Fibroblast of the aortic adventitia (primary cell): ENCODE data around the gene HTT. TPM values are rescaled to one million over a fixed set of nuclear protein-coding genes. Genes with fewer than 3 reads are reported as not detected.

ENCODE experiments used
- DNase-seq: peaks from one replicate; pipeline ENCODE4 v3.0.0-alpha.2; 2010; ENCODE audit warnings: low read depth
- H3K4me3 ChIP-seq: 2 replicates; pipeline ENCODE4 v1.5.1; 2011; ENCODE audit warnings: low read depth, mild to moderate bottlenecking, control low read depth, low read length, moderate library complexity
- CTCF ChIP-seq: IDR thresholded peaks from 2 replicates; pipeline ENCODE4 v1.5.1; 2011; ENCODE audit warnings: mild to moderate bottlenecking, low read length, control low read depth, inconsistent platforms; ENCODE audit not compliant: insufficient read depth
- total RNA-seq: library from RNA; depleted of rRNA; stranded (reverse); fragments of >200 nt; gene quantifications from 2 replicates; pipeline ENCODE4 v1.2.3, GENCODE V29; 2012; ENCODE audit warnings: low replicate concordance

HTT gene
- total RNA-seq, 1 donor: 49.9 TPM

- no peak for DNase-seq
- no peak for TF ChIP-seq CTCF
- H3K4me3 ChIP-seq: no peak overlapping the region
Observed at GRCh38 chr4:3234171-3235029, 159.9 kb downstream of the HTT start.

GRCh38 chr4:3235030-3235345, 160.5 kb downstream of the HTT start:
- no peak for TF ChIP-seq CTCF
- DNase-seq: no peak
- no peak overlapping the region for H3K4me3 ChIP-seq

GRCh38 chr4:3235581-3235980, 161.1 kb downstream of the HTT start:
- no peak for TF ChIP-seq CTCF
- no peak for DNase-seq
- H3K4me3 ChIP-seq: no peak overlapping the region

DNA sequence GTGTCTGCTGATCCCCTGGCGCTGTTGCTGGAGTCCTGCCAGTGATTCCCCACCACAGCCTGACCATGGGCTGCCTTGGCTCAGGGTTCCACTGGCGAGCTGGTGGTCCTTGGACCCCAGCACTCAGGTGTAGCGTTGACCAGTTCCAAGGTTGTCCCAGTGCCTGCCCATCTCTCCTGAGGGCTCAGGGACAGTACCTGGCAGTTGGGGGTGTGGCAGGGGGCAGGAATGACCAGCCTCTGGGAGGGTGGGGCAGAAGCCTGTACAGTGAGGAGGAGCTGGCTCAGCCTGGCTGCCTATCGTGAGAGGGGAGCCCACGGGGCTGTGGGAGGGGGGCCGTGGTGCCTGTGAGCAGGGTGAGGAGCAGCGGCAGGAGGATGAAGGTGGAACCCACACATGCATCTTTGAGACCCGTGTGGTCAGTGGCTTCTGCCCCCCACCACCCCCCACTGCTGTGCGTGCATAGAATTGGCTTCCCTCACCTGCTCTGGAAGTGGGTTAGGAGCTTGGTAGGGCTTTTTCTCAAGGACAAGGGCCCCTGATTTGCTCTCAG, 161.9 kb downstream of the HTT start:
- TF ChIP-seq CTCF: no peak
- no peak overlapping the region for H3K4me3 ChIP-seq
- DNase-seq: no peak

GRCh38 chr4:3237266-3237665, 162.8 kb downstream of the HTT start:
- TF ChIP-seq CTCF: no peak
- no peak overlapping the region for H3K4me3 ChIP-seq
- DNase-seq: no peak

- H3K4me3 ChIP-seq: no peak overlapping the region
- TF ChIP-seq CTCF: no peak
- no peak for DNase-seq
Observed at GRCh38 chr4:3237712-3238560, 163.5 kb downstream of the HTT start.
